Ascending aorta (tissue), 2 donors: ENCODE data around the gene PDSS2. TPM values are rescaled to one million over a fixed set of nuclear protein-coding genes. Genes with fewer than 3 reads are reported as not detected.
"Not testable (repeated sequence)": the region's sequence is repeated elsewhere in the genome, so short reads cannot be mapped to it uniquely, and the experiment has no call there.

ENCODE experiments used
- DNase-seq, 2 donors: peaks; one replicate each; pipeline ENCODE4 v3.0.0-alpha.2; 2019; ENCODE audit warnings: low spot score in 2 of 2
- H3K27ac ChIP-seq, 2 donors: fragments of 200-600 bp; sonication (generic); one replicate each; pipeline ENCODE4 v1.5.1; 2016 to 2017; ENCODE audit warnings: mild to moderate bottlenecking in 1 of 2
- H3K27me3 ChIP-seq: fragments of 200-600 bp; sonication (generic); one replicate; pipeline ENCODE4 v1.5.1; 2017
- H3K36me3 ChIP-seq, 2 donors: fragments of 200-600 bp; sonication (generic); one replicate each; pipeline ENCODE4 v1.5.1; 2016
- H3K4me1 ChIP-seq, 2 donors: fragments of 200-600 bp; sonication (generic); one replicate each; pipeline ENCODE4 v1.5.1; 2016 to 2017; ENCODE audit warnings: mild to moderate bottlenecking in 1 of 2
- H3K4me3 ChIP-seq, 2 donors: fragments of 200-600 bp; sonication (generic); one replicate each; pipeline ENCODE4 v1.5.1; 2016 to 2017; ENCODE audit warnings: mild to moderate bottlenecking in 1 of 2
- H3K9me3 ChIP-seq, 2 donors: fragments of 200-600 bp; sonication (generic); one replicate each; pipeline ENCODE4 v1.5.1; 2016
- intact Hi-C: fragments of 100-400 bp; cut with DNase I; formaldehyde crosslinking; loops from one replicate; pipeline ENCODE4 v1.15.1; 2023
- total RNA-seq: library from RNA; depleted of rRNA; stranded (reverse); fragments of >200 nt; gene quantifications from one replicate; pipeline ENCODE4 v1.1.0, GENCODE V29; 2016
- TF ChIP-seq, protein P1 (sequence below), 3 experiments: fragments of 200-600 bp in 2 of 3; fragments of 450-650 bp in 1 of 3; sonication (generic) in 2 of 3; IDR thresholded peaks; one replicate each; pipeline ENCODE4 v1.5.1; 2016 to 2019; ENCODE audit warnings: antibody characterized with exemption in 3 of 3, mild to moderate bottlenecking in 1 of 3, moderate library complexity in 1 of 3

Gene PDSS2
- total RNA-seq, 1 donor from 2014 or later = 0.85 TPM

GRCh38 chr6:107386340-107386739 is 73.0 kb downstream of the PDSS2 start:
- Histone ChIP-seq H3K4me3 (no peak overlapping the region), H3K27ac (no peak overlapping the region), H3K9me3 (no peaks in the 10 kb centered on the region), H3K36me3 (no peaks in the 10 kb centered on the region), H3K4me1 (peaks cover 0 to 2% of the 10 kb centered on the region in 2 donors), H3K27me3 (no peaks in the 10 kb centered on the region)
- DNase-seq = no peak
- intact Hi-C loops = no loop called here
- TF ChIP-seq, protein P1, sequence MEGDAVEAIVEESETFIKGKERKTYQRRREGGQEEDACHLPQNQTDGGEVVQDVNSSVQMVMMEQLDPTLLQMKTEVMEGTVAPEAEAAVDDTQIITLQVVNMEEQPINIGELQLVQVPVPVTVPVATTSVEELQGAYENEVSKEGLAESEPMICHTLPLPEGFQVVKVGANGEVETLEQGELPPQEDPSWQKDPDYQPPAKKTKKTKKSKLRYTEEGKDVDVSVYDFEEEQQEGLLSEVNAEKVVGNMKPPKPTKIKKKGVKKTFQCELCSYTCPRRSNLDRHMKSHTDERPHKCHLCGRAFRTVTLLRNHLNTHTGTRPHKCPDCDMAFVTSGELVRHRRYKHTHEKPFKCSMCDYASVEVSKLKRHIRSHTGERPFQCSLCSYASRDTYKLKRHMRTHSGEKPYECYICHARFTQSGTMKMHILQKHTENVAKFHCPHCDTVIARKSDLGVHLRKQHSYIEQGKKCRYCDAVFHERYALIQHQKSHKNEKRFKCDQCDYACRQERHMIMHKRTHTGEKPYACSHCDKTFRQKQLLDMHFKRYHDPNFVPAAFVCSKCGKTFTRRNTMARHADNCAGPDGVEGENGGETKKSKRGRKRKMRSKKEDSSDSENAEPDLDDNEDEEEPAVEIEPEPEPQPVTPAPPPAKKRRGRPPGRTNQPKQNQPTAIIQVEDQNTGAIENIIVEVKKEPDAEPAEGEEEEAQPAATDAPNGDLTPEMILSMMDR (IDR thresholded peaks at IDR 0.05) = no peak

DNA sequence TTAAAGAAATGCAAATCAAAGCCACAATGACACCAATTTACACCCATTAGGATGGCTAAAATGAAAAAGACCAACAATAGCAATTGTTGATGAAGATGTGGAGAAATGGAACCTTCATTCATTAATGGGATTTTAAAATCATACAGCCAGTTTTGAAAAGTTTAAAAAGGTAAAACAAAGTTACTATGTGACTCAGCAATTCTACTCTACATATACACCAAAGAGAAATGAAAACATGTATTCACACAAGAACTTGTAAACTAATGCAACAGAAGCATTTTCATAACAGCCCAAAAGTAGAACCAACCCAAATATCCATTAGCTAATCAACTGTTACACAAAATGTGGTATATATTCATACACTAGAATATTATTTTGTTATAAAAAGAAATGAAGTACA is 75.7 kb downstream of the PDSS2 start:
- Histone ChIP-seq H3K27me3 (no peaks in the 10 kb centered on the region), H3K4me3 (no peak overlapping the region), H3K36me3 (no peaks in the 10 kb centered on the region), H3K9me3 (no peaks in the 10 kb centered on the region), H3K4me1 (no peaks in the 10 kb centered on the region), H3K27ac (no peak overlapping the region)
- intact Hi-C loops = no loop called here
- TF ChIP-seq, protein P1 (IDR thresholded peaks at IDR 0.05) = no peak
- DNase-seq = no peak

DNA sequence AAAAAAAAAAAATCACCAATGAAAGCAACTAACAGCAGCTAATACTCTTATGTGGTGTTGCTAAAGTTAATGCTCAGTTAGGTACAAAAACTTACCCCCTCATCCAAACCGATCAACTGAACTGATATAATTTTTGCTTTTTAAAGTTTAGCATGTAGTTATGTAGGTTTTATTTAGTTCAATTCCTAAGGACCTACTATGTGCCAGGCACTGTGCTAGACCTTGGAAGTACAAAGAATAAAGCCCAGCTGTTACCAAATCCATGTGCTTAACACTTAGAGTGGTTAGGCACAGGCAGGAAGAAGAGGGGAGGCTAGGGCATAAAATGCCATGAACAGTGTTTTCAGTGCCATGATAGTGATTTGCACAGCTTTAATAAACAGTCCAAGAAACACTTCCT is 85.1 kb downstream of the PDSS2 start:
- intact Hi-C loops = no loop called here

GRCh38 chr6:107369493-107369892 is 89.9 kb downstream of the PDSS2 start:
- no peaks in the 10 kb centered on the region for H3K4me1 ChIP-seq
- H3K4me3 ChIP-seq = no peak overlapping the region
- intact Hi-C loops = no loop called here
- no peaks in the 10 kb centered on the region for H3K27me3 ChIP-seq
- no peak for DNase-seq
- H3K27ac ChIP-seq = no peak overlapping the region
- H3K9me3 ChIP-seq = no peaks in the 10 kb centered on the region
- TF ChIP-seq, protein P1 (IDR thresholded peaks at IDR 0.05) = no peak
- H3K36me3 ChIP-seq = no peaks in the 10 kb centered on the region

More for the DNA sequence above, 85.1 kb downstream of the PDSS2 start:
- Histone ChIP-seq H3K27ac (no peak overlapping the region), H3K9me3 (no peaks in the 10 kb centered on the region), H3K36me3 (no peaks in the 10 kb centered on the region), H3K4me1 (no peaks in the 10 kb centered on the region), H3K27me3 (no peaks in the 10 kb centered on the region), H3K4me3 (no peak overlapping the region)
- no peak for DNase-seq
- TF ChIP-seq, protein P1 (IDR thresholded peaks at IDR 0.05) = no peak

DNA sequence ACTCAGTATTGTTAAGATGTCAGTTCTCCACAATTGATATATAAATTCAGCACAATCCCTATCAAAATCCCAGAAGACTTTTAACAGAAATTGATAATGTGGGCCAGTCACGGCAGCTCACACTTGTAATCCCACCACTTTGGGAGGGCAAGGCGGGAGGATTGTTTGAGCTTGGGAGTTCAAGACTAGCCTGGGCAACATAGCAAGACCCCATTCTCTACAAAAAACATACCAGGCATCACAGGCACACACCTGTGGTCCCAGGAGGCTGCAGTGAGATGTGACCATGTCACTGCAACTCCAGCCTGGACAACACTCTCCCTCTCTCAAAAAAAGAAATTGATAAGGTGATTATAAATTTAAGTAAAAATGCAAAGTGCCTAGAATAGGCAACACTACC is 90.9 kb downstream of the PDSS2 start:
- H3K27me3 ChIP-seq = no peaks in the 10 kb centered on the region
- intact Hi-C loops = no loop called here
- no peak for DNase-seq

GRCh38 chr6:107364173-107364572 is 95.2 kb downstream of the PDSS2 start:
- H3K27me3 ChIP-seq, H3K4me1 ChIP-seq, H3K4me3 ChIP-seq, intact Hi-C loops, H3K9me3 ChIP-seq, H3K27ac ChIP-seq, DNase-seq: not testable (repeated sequence)
- H3K36me3 ChIP-seq = peaks cover 4 to 11% of the 10 kb centered on the region in 2 donors

More for the DNA sequence above, 90.9 kb downstream of the PDSS2 start:
- Histone ChIP-seq H3K36me3 (no peaks in the 10 kb centered on the region), H3K4me3 (no peak overlapping the region), H3K9me3 (no peaks in the 10 kb centered on the region), H3K27ac (no peak overlapping the region), H3K4me1 (no peaks in the 10 kb centered on the region)
- TF ChIP-seq, protein P1 (IDR thresholded peaks at IDR 0.05) = no peak
